GM10847 (cell line): ENCODE results near the gene ZDHHC1.

Experiments used
- POLR2A ChIP-seq: IDR thresholded peaks from 2 replicates; pipeline ENCODE4 v1.6.1; 2011; ENCODE audit not compliant: insufficient read length; ENCODE audit errors: extremely low read depth

Gene ZDHHC1

DNA sequence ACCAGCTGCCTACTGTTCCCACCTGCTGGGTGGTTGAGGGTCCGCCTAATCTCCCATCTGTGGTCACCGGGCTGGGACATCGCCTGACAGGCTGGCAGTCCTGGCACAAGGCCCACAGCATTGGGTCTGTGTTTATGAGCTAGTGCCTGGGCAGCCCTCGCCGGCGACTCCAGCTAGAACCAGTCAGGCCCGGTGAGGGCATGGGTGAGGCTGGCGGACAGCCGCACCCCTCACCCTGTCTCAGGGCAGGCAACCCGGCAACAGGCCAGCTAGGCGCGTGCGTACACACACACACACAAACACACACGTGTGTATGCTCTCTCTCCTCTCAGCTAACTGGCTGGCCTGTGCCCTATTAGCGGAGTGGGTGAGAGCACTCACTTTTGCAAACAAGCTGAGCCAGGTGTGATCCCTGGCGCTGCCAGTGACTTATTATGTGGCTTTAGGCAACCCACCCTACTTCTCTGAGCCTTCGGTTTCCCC, 25.0 kb upstream of the ZDHHC1 start:
- TF ChIP-seq POLR2A: no peak

DNA sequence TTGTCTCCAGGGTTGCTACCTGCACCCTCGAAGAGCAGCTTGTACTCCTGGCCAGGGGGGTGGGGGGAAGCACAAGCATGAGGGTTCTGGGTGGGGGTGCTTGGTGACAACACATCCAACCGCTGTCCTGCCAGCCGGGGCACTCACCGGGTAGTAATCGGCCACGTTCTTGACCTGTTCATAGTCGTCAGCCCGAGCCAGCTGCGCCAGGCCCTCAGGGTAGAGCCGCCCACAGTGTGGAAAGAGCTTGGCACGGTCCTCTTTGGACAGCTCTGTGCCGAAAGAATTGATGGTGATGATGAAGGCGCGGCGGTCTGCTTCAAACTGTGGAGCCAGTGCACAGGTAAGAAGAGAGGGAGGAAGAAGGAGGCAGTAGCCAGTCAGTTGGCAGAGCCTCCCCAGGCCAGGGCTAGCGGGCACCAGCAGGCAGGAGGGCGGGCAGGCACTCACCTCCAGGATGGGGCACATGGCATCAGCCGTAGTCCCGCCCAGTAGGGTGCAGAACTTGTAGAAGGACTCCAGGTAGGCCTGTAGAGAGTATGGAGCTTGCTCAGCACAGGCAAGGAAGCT, 22.6 kb upstream of the ZDHHC1 start:
- TF ChIP-seq POLR2A: no peak

DNA sequence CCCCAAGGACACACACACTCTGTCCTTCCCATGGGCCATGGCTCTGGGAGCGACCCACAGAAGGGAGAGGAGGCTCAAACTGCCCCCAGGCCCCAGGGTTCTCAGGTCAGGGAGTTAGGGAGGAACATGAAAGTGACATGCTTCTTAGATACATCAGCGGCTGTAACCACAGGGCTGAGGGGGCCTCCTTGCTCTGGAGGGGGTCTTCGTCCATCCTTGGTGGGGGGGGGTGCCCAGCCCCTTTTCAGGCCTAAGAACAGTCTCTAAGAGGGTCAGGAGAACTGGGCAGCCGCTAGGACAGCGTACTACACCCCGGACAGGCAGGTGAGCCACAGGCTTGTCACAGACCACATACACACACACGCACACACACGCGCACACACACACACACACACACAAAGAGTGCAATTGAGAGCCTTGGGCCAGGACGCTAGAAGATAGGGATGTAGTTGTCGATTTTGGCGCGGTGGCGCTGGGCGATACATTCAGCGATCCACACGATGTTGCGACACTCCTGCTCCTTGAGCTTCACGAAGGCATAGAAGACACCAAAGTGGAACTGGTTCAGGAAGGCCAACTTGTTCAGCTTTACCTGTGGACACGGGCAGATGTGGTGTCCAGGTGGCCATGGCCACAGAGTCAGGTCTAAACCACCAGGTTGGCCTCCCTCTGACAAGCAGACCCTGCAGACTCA, 22.0 kb upstream of the ZDHHC1 start:
- TF ChIP-seq POLR2A: no peak

DNA sequence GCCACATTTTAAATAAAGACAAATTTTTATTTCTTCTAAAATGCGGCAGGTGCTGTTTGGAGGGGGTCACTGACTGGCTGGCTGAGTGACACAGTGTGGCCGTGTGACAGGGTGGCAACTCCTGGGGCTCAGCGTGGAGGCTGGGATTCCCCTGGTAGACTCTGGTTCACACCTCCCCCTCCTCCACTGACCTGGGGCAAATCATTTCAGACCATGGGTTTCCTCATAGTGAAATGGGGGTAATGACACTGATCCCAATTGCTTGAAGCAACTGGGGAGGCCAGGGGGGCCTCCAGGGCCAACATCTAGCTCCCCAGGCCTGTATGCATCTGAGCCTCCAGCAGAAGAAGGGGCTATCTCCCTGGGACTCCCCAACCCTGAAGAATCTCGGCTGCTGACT, 21.2 kb upstream of the ZDHHC1 start:
- no peak for TF ChIP-seq POLR2A

DNA sequence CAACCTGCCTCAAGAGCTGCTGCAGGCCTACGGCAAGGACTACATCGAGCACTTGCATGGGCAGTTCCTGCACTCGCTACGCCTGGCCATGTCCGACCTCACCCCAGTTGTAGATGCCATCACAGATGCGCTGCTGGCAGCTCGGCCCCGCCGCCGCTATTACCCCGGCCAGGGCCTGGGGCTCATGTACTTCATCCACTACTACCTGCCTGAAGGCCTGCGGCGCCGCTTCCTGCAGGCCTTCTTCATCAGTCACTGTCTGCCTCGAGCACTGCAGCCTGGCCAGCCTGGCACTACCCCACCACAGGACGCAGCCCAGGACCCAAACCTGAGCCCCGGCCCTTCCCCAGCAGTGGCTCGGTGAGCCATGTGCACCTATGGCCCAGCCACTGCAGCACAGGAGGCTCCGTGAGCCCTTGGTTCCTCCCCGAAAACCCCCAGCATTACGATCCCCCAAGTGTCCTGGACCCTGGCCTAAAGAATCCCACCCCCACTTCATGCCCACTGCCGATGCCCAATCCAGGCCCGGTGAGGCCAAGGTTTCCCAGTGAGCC, 20.4 kb upstream of the ZDHHC1 start:
- TF ChIP-seq POLR2A: no peak

DNA sequence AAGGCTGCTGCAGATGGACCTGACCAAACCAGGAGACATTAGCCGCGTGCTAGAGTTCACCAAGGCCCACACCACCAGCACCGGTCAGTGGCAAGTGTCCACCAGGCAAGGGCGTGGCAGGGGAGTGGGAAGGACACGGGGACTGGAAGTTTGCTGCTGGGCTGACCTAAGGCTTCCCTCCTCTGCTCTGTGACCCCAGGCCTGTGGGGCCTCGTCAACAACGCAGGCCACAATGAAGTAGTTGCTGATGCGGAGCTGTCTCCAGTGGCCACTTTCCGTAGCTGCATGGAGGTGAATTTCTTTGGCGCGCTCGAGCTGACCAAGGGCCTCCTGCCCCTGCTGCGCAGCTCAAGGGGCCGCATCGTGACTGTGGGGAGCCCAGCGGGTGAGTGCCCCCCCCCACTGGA, 19.5 kb upstream of the ZDHHC1 start:
- TF ChIP-seq POLR2A: no peak

DNA sequence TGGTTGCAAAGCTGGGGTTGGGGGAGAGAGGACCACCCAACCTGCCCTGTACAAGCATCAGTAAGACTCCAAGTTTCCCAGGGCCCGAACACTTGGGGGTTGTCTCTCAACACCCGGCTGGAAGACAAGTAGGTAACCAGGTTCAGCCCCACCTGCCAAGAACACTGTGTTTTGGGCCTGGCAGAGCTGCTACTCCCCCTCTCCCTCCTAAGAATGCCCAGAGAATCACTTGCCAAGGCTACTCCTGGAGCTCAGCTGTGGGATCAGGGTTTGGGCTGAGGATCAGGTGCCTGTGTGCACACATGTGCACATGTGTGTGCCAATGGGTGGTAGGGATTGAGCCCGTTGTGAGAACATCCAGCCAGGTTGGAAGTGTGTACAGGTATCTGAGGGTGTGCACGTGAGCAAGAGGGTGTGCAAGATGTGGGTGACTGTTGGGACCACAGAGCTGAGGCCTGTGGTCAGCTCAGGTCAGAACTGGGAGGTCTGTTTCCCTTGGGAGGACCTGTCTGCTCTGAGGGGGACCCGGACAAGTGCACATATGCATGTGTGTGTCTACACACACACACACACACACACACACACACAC, 16.9 kb upstream of the ZDHHC1 start:
- no peak for TF ChIP-seq POLR2A

DNA sequence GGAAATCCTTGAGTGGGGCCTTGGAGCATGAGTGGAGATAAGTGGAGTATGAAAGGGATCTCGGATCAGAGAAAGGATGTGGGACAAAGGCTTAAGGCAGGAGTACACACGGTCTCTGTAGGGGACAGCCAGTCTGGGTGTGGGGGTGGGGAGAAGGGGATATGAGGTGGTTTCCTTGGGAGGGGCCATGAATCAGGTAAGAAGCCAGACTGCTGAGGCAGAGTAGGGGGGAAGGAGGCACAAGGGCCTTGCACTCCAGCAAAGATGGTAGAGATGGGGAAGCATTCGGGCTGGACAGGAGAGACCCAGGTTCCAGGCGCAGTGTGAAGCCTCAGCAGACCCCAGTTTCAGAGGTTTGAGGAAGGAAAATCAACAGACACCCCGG, 16.2 kb upstream of the ZDHHC1 start:
- no peak for TF ChIP-seq POLR2A

DNA sequence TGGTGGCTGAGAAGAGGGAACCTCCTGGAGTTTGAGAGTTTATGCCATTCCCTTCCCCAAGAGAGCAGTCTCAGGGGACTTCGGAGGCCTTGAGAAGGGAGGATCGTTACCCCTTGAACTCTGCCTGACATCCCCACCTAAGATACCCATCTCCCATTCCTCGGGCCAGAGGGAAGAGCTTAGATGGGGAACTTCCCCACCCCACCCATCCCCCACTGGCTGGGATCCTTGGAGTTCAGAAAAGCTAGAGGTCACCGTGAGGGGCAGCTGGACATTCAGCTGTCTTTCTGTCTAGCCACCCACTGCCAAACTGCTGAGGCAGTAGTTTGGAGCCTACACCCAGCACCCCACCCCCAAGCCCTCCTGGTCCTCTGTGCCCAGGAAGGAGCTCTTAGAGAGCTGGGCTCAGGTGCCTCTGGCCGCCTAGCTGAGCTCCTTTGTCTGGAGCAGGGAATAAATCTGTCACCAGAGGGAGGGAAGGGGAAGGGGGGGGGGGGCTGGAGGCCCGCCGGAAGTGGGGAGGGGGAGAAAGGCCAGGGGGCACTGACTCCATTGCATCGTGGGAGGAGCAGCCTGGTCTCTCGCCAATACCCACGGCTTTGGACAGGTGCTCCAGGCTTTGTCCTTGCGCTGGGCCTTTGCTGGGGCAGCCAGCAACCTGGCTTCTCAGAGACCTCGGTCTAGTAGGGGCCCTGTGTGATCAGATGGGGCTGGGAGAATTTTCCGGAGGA, 15.7 kb upstream of the ZDHHC1 start:
- TF ChIP-seq POLR2A: no peak

DNA sequence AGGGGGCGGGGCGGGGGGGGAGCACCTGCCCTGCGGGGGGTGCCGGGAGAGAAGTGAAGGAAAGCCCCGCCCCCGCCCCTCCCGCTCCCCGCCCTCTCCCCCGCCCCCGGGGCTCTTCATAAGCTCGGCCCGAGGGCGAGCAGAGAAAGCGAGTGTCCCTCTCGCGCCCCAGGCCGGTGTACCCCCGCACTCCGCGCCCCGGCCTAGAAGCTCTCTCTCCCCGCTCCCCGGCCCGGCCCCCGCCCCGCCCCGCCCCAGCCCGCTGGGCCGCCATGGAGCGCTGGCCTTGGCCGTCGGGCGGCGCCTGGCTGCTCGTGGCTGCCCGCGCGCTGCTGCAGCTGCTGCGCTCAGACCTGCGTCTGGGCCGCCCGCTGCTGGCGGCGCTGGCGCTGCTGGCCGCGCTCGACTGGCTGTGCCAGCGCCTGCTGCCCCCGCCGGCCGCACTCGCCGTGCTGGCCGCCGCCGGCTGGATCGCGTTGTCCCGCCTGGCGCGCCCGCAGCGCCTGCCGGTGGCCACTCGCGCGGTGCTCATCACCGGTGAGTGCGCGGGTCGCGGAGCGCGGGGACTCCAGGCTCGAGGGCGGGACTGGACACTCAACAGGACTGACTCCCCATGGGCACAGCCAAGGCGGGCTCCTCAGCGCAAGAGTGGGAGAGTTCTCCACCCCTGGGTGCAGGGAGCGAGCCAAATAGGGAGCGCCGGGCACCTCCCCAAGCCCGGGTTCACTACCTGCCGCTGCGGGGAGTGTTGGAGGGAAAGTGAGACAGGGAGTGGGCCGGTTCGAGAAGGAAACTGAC, 14.9 kb upstream of the ZDHHC1 start, which contains the start of gene HSD11B2:
Gene HSD11B2 (plus strand): TSS at position 145 of the 798 bp plus-strand sequence. CDS start 128 bp downstream, at position 273.
- no peak for TF ChIP-seq POLR2A

DNA sequence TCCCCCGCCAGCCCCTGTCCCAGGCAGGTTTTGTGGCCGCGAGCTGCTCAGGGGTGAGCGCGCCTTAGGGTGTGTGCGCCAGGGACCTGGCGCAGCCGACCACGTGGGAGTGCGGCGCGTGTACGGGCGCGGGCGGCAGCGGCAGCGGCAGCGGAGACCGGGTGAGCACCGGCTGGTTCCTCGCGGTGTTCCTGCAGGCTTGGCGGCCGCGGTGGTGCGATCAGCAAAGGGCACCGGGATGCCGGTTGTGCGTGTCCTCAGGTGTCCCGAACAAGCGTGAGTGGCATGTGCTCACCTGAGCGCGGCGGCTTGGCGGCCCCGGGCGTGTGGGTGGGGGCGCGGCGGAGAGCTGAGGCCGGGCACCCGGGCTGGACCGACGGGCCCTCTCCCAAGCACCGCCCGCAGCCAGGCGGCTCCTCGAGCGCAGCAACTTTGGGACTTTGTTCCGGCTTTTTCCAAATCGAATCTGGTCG, 14.3 kb upstream of the ZDHHC1 start:
- TF ChIP-seq POLR2A: no peak

DNA sequence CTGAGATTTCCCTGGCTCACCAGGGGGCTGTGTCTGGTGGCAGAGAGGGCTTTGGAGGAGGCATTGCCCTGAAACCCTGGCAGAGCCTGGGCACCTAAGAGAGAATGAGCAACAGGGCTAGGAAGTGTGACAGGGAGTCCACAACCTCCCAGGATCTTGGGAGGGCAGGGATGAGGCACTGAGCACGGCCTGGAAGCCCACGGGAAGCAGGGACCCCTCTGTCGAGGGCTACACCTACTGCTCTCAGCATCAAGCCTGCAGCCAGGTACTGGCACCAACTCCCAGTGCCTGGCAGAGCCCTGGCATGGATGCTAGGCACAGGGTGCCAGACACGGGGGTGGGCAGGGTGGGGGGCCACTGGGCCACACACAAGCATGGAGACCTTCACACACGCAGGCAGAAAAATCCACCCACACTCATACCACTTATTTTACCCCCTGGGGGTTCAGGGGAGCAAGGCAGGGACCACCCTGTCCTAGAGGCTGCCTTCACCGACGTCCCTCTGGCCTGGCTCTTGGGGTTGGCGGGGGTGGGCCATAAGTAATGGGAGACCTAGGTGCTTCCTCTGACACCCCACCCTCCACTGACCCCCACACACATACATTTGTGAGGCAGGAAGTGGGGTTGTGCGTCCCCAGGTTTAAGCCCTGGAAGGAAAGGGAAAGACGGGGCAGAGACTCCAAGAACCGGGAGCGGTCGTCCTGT, 13.7 kb upstream of the ZDHHC1 start:
- TF ChIP-seq POLR2A: no peak

DNA sequence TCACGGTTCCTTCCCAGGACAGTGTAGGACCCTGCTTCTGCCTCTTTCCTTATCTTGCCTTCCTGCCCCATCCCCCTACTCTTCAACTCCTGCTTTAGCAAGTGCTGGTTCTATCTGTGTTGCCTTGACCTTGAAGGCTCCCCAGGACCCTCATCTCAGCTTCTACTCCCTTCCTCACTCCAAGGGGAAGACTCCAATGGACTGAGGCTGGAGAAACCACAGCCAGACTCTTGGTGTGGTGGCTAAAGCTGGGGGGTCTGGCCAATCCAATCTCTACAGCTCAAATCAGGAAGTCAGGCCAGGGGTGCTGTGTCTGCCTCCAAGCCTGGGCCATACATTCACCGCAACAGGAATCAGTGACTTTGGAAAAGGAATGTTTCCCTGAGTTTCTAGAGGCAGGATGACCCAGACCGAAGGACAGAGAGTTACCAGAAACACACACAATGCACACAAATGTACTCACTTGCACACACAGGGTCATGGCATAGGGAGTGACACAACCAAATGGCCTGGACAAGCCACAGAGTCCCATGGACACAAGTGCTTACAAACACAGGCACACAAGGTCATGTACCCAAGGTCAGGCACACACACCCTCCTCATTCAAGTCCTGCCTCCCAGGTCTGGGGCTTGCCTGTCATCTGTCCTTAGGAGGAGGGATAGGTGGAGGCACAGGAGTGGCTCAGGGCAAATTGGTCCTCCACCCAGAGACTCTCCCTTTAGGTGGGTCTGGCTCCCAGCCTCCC, 12.9 kb upstream of the ZDHHC1 start:
- TF ChIP-seq POLR2A: no peak
